OCI-LY7 (cell line): ENCODE measurements around the gene CREB5.

ENCODE experiments used
- EZH2phosphoT487 ChIP-seq: fragments of 200-600 bp; sonication (generic); IDR thresholded peaks from 2 replicates; pipeline ENCODE4 v1.6.1; 2018; ENCODE audit warnings: low read depth, borderline replicate concordance, mild to moderate bottlenecking, mixed run types, antibody characterized with exemption, low read length, moderate library complexity, mixed read lengths
- TF ChIP-seq, protein P1 (sequence below): fragments of 200-600 bp; sonication (generic); conservative IDR thresholded peaks from 2 replicates; pipeline ENCODE4 v1.5.1; 2014; ENCODE audit warnings: mild to moderate bottlenecking, antibody characterized with exemption, low read length, moderate library complexity, mixed read lengths

DNA sequence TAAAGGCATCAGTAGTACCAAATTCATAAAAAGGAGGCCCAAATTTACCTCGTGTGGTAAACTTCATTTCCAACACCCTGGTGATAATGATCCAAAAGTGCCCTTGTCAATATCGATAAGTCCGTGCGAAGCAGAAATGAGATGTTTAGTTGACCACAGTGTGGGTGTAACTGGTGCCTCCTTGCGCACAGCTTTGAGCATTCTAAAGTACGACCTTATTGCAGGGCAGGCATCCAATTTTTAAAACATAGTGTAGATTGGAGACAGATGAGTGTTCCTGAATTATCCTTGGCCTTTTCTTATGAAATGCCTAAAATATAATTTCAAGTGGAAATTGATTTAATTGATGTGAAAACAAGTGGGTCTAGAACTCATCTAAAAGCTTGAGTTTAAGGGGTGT is 297.4 kb downstream of the CREB5 start:
- TF ChIP-seq, protein P1, sequence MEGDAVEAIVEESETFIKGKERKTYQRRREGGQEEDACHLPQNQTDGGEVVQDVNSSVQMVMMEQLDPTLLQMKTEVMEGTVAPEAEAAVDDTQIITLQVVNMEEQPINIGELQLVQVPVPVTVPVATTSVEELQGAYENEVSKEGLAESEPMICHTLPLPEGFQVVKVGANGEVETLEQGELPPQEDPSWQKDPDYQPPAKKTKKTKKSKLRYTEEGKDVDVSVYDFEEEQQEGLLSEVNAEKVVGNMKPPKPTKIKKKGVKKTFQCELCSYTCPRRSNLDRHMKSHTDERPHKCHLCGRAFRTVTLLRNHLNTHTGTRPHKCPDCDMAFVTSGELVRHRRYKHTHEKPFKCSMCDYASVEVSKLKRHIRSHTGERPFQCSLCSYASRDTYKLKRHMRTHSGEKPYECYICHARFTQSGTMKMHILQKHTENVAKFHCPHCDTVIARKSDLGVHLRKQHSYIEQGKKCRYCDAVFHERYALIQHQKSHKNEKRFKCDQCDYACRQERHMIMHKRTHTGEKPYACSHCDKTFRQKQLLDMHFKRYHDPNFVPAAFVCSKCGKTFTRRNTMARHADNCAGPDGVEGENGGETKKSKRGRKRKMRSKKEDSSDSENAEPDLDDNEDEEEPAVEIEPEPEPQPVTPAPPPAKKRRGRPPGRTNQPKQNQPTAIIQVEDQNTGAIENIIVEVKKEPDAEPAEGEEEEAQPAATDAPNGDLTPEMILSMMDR: no peak
- TF ChIP-seq EZH2phosphoT487: no peak
